Peyer's patch (tissue), 4 donors: ENCODE measurements around the gene COMMD1.

ENCODE experiments used
- POLR2A ChIP-seq, 2 donors: fragments of 450-650 bp; IDR thresholded peaks; one replicate each; pipeline ENCODE4 v1.5.1; 2017; ENCODE audit warnings: antibody characterized with exemption in 2 of 2, mild to moderate bottlenecking in 2 of 2, moderate library complexity in 2 of 2
- TF ChIP-seq, protein P1 (sequence below), 6 experiments: fragments of 450-650 bp in 4 of 6; fragments of 200-600 bp in 2 of 6; sonication (generic) in 1 of 6; IDR thresholded peaks; one replicate each; pipeline ENCODE4 v1.5.1; 2017 to 2019; ENCODE audit warnings: antibody characterized with exemption in 6 of 6, mild to moderate bottlenecking in 3 of 6, moderate library complexity in 1 of 6

DNA sequence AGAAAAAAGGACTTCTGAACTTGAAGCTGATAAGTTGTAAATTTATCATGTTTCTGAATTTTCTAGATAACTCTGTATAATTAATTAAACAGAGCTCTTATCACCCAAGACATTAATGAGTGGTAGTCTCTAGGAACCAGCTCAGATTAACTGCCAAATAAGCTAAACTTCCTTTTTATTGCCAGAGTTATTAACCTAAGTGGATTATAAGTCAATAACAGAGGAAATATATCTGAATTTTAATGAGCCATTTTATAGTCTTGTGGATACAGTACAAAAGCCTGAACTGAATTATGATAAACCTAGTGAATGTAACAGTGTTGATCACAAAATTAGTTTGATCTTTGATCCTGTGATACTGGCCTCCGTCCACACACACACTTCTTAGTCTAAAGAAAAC, 111.5 kb downstream of the COMMD1 start:
- TF ChIP-seq, protein P1, sequence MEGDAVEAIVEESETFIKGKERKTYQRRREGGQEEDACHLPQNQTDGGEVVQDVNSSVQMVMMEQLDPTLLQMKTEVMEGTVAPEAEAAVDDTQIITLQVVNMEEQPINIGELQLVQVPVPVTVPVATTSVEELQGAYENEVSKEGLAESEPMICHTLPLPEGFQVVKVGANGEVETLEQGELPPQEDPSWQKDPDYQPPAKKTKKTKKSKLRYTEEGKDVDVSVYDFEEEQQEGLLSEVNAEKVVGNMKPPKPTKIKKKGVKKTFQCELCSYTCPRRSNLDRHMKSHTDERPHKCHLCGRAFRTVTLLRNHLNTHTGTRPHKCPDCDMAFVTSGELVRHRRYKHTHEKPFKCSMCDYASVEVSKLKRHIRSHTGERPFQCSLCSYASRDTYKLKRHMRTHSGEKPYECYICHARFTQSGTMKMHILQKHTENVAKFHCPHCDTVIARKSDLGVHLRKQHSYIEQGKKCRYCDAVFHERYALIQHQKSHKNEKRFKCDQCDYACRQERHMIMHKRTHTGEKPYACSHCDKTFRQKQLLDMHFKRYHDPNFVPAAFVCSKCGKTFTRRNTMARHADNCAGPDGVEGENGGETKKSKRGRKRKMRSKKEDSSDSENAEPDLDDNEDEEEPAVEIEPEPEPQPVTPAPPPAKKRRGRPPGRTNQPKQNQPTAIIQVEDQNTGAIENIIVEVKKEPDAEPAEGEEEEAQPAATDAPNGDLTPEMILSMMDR (IDR thresholded peaks at IDR 0.05), result no peak
- no peak for TF ChIP-seq POLR2A (IDR thresholded peaks at IDR 0.05)
